H1 (cell line): ENCODE measurements around the gene FLRT2. TPM values are rescaled to one million over a fixed set of nuclear protein-coding genes. Genes with fewer than 3 reads are reported as not detected.

Experiments used
- JUN ChIP-seq: IDR thresholded peaks from 2 replicates; pipeline ENCODE4 v1.6.1; 2011; ENCODE audit warnings: low read depth, mild to moderate bottlenecking, improper control_type of control experiment, low read length
- polyA plus RNA-seq, 7 experiments: library from polyadenylated mRNA; depleted of rRNA in 3 of 7; stranded (reverse) in 5 of 7; unstranded in 2 of 7; fragments of >200 nt in 5 of 7; fragments of 200-250 nt in 2 of 7; gene quantifications; 1 replicate in 5 of 7; 2 replicates in 1 of 7; 4 replicates in 1 of 7; pipeline versions ENCODE4 v1.2.1 to v1.2.3, GENCODE V29; 2011 to 2013; ENCODE audit warnings: missing spikeins in 2 of 7, mixed read lengths in 2 of 7
- total RNA-seq: library from RNA; stranded (reverse); fragmentation: NEBNext Ultra II Directional; extraction: Animal tissue kit (Norgen Biotek cat#: 25700); gene quantifications from 2 replicates; pipeline ENCODE4 v1.2.1, GENCODE V29; 2021
- TF ChIP-seq, protein P1 (sequence below): IDR thresholded peaks from 2 replicates; pipeline ENCODE4 v1.6.1; 2012; ENCODE audit warnings: low read length, inconsistent platforms

FLRT2 gene
- total and polyA plus RNA-seq, 2 of the 8 experiments (the other 6 are each of a cell fraction or from before 2014, with no cell fraction given) = 2.4 to 6.9 TPM

DNA sequence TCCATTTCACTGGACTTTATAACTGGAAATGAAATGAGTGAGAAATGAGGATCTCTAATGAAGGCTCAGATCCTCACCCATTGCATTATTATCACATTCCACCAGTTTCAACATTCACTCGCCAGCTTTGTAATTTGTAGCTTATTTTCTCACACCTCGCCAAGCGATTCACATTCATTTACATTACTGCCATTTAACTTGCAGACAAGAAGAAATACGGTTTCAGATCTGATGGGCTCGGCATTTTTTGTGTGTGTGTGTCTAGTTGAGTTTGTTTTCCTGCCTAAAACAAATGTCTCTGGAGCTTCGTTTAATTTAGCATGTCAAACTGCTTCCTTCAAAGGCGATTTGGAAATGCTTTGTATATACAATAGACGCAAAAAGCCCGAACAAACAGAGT lies 132.2 kb downstream of the FLRT2 start (continued):
- TF ChIP-seq, protein P1, sequence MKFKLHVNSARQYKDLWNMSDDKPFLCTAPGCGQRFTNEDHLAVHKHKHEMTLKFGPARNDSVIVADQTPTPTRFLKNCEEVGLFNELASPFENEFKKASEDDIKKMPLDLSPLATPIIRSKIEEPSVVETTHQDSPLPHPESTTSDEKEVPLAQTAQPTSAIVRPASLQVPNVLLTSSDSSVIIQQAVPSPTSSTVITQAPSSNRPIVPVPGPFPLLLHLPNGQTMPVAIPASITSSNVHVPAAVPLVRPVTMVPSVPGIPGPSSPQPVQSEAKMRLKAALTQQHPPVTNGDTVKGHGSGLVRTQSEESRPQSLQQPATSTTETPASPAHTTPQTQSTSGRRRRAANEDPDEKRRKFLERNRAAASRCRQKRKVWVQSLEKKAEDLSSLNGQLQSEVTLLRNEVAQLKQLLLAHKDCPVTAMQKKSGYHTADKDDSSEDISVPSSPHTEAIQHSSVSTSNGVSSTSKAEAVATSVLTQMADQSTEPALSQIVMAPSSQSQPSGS = no peak
- no peak for TF ChIP-seq JUN
